ENCODE results near the gene FAM3D.
A peak's percentile ranks its signal among the peaks of the same experiment; 100 is the strongest.
"Not testable (repeated sequence)": the region's sequence is repeated elsewhere in the genome, so short reads cannot be mapped to it uniquely, and the experiment has no call there.

Gene FAM3D

GRCh38 chr3:58706395-58707167, 40.0 kb upstream of the FAM3D start:
- no peak for TF ChIP-seq CTCF (IDR thresholded peaks at IDR 0.05; ENCODE audit: extremely low read depth, insufficient read depth, missing control alignments)
- in situ Hi-C loops (cut with MboI; ENCODE audit: low pct_unique_long_range_greater_than_20kb, low sequenced_read_pairs, unreplicated experiment), result no loop called here
- DNase-seq (ENCODE audit: low spot score), result no peak

DNA sequence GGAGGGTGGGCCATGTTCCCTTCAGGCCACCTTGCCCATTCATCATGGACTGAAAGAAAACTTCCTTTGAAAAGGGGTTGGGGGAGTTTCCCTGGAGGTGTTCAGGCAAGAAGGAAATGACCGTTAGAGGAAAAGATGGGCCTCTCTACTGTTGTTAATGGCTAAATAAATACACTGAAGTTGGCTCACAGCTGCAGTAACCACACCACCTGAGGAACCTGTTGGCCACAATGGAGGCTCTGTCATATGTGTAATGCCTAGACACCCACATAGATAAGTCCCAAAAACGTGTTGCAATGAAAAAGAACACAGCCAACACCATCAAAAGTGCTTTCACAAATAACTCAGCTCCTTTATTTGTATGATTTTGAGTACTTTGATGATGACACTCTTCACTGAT, 38.2 kb upstream of the FAM3D start:
- in situ Hi-C loops (cut with MboI; ENCODE audit: low pct_unique_long_range_greater_than_20kb, low sequenced_read_pairs, unreplicated experiment), result no loop called here
- DNase-seq (ENCODE audit: low spot score), result no peak
- TF ChIP-seq CTCF (IDR thresholded peaks at IDR 0.05; ENCODE audit: extremely low read depth, insufficient read depth, missing control alignments), result no peak

DNA sequence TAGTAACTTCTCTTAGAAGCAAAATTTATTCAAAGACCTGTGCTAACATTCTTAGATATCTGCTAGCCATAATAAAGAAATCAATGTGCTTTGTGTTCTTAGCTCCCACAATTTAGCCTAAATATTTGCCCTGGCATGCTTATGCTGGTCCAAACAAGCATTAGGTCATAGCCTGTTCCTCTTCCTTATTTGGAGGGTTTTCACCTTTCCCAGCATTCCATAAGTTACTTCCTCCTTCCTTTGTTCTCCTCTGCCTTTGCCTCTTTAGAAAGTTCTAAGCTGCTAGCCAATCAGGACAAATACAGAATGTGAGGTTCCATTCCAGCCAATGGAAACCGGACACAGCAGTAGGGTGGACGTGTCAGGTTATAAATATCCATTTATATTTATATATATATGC, 37.7 kb upstream of the FAM3D start:
- DNase-seq (ENCODE audit: low spot score); in situ Hi-C loops (cut with MboI; ENCODE audit: low pct_unique_long_range_greater_than_20kb, low sequenced_read_pairs, unreplicated experiment): not testable (repeated sequence)

GRCh38 chr3:58698246-58698645, 31.7 kb upstream of the FAM3D start:
- in situ Hi-C loops (cut with MboI; ENCODE audit: low pct_unique_long_range_greater_than_20kb, low sequenced_read_pairs, unreplicated experiment), result no loop called here

GRCh38 chr3:58697561-58697960, 31.0 kb upstream of the FAM3D start:
- no peak for DNase-seq (ENCODE audit: low spot score)
- in situ Hi-C loops (cut with MboI; ENCODE audit: low pct_unique_long_range_greater_than_20kb, low sequenced_read_pairs, unreplicated experiment), result no loop called here
- TF ChIP-seq CTCF (IDR thresholded peaks at IDR 0.05; ENCODE audit: extremely low read depth, insufficient read depth, missing control alignments), result no peak

More at GRCh38 chr3:58698246-58698645, 31.7 kb upstream of the FAM3D start:
- DNase-seq (ENCODE audit: low spot score), result no peak
- TF ChIP-seq CTCF (IDR thresholded peaks at IDR 0.05; ENCODE audit: extremely low read depth, insufficient read depth, missing control alignments), result no peak

DNA sequence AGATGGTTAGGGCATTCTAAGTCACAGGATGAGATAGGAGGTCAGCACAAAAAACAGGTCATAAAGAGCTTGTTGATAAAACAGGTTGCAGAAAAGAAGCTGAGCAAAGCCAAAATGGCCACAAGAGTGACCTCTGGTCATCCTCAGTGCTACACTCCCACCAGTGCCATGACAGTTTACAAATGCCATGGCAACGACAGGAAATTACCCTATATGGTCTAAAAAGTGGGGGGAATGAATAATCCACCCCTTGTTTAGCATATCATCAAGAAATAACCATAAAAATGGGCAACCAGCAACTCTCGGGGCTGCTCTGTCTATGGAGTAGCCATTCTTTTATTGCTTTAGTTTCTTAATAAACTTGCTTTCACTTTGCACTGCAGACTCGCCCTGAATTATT, 30.2 kb upstream of the FAM3D start:
- not testable (repeated sequence) for DNase-seq (ENCODE audit: low spot score)

DNA sequence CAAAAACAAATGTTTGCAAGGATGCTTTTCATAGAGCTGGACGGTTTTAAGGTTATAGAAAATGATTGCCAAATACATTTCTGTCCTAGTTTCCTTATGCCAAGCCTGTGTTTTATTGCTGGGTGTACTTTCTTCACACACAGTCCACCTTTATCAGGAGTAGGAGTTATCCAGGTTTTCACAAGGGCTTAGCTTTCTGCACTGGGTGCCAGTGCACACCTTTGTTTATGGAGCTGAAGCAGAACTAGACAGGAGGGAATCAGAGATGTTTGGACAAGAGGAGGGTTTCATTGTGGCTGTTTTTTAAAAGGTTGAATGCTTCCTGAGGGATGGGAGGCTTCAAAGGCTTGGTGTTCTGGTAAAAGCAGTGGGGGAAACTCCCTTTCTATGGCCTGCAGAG, 29.5 kb upstream of the FAM3D start:
- in situ Hi-C loops (cut with MboI; ENCODE audit: low pct_unique_long_range_greater_than_20kb, low sequenced_read_pairs, unreplicated experiment), result no loop called here
- no peak for TF ChIP-seq CTCF (IDR thresholded peaks at IDR 0.05; ENCODE audit: extremely low read depth, insufficient read depth, missing control alignments)
- DNase-seq (ENCODE audit: low spot score), result no peak

More for the DNA sequence above, 30.2 kb upstream of the FAM3D start:
- in situ Hi-C loops (cut with MboI; ENCODE audit: low pct_unique_long_range_greater_than_20kb, low sequenced_read_pairs, unreplicated experiment), result not testable (repeated sequence)

- DNase-seq (ENCODE audit: low spot score); in situ Hi-C loops (cut with MboI; ENCODE audit: low pct_unique_long_range_greater_than_20kb, low sequenced_read_pairs, unreplicated experiment): not testable (repeated sequence)
- TF ChIP-seq CTCF (IDR thresholded peaks at IDR 0.05; ENCODE audit: extremely low read depth, insufficient read depth, missing control alignments), result peak; percentile 21
Measured at GRCh38 chr3:58695284-58695683, 28.7 kb upstream of the FAM3D start.
